NCI-H226 (cell line): ENCODE measurements around the gene C1S.
"Not testable (repeated sequence)": the region's sequence is repeated elsewhere in the genome, so short reads cannot be mapped to it uniquely, and the experiment has no call there.

ENCODE experiments used
- DNase-seq: peaks from one replicate; pipeline ENCODE4 v3.0.0-alpha.2; 2015

C1S gene

DNA sequence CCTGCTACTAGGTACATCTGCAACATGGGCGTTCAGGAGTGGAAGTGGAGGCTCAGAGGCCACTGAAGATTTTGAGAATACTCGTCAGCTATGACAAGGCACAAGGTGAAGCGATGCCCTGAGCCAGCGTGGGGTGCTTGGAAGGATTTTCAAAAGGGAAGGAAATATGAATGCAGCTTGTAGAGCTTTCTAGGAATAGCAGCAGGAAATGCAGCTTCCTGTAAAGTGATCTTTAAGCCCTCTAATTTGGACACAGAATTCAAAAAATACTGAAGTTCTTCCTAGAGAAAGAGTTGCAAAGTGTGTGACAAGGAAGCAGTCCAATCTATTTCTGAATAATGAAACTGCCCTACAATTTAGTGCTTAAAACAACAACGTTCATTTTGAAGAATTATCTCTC is 13.2 kb upstream of the C1S start:
- no peak for DNase-seq

GRCh38 chr12:7049445-7049951 is 11.0 kb upstream of the C1S start:
- DNase-seq = not testable (repeated sequence)

DNA sequence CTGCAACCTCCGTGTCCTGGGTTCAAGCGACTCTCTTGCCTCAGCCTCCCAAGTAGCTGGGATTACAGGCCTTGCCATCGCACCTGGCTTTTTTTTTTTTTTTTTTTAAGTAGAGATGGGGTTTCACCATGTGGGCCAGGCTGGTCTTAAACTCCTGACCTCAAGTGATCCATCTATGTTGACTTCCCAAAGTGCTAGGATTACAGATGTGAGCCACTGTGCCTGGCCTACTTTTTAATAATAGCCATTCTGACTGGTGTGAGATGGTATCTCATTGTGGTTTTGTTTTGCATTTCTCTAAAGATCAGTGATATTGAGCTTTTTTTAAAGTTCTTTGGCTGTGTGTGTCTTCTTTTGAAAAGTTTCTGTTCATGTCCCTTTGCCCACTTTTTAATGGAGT is 10.5 kb upstream of the C1S start:
- not testable (repeated sequence) for DNase-seq

DNA sequence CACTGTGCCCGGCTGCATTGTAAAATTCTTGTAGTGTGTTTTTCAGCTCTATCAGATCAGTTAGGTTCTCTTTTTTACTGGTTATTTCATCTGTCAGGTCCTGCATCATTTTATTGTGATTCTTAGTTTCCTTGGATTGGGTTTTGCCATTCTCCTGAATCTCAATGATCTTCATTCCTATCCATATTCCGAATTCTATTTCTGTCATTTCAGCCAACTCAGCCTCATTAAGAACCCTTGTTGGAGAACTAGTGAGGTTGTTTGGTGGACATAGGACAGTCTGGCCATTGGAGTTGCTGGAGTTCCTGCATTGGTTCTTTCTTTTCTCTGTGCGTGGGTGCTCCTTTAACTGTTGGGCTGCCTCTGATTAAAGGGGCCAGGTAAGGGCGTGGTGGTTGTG is 5.6 kb upstream of the C1S start:
- no peak for DNase-seq

- not testable (repeated sequence) for DNase-seq
Observed at GRCh38 chr12:7055736-7056135, 4.8 kb upstream of the C1S start.

- DNase-seq = no peak
Observed at GRCh38 chr12:7058163-7058845, 2.2 kb upstream of the C1S start.

DNA sequence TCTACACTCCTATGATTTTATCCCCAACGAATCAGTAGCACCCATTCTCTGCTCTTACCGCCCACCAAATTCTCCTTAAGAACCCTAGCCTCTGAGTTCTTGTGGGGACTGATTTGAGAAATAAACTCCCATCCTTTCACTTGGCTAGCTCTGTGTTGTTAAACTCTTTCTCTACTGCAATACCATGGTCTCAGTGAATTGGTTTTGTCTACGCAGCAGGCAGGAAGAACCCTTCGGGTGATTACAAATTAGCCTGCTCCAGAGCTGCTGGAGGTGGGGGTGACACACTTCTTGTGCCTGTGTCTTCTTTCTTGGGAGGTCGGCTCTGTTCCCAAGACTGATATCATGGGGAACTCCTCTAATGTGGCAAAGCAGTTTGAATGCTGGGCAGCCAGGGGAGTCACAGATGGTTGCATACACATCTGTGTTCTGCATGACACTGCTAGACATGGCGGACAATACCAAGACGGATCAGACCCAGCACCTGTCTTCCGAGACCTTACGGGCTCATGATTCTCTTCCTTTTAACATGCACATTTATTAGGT is 1.6 kb upstream of the C1S start:
- no peak for DNase-seq

GRCh38 chr12:7059780-7060179 is 738 bp upstream of the C1S start:
- no peak for DNase-seq

- DNase-seq = no peak
Observed at GRCh38 chr12:7061138-7061537, 620 bp downstream of the C1S start.

DNA sequence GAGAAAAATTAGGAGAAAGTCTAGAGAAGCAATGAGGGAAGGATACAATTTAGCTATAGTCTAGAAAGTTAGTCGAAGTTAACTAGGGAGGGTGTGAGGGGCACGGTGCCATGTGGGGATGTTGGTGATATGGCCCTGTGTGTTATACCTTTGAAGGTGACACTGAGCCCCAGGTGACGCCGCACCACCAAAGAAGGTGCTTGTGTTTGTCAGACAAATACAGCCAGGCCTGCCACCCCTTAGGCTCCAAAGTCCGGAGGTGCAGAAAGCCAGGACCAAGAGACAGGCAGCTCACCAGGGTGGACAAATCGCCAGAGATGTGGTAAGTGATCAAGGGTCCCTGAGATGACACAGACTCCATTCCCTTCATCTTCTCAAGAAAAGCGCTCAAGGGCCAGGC is 1.1 kb downstream of the C1S start:
- no peak for DNase-seq

DNA sequence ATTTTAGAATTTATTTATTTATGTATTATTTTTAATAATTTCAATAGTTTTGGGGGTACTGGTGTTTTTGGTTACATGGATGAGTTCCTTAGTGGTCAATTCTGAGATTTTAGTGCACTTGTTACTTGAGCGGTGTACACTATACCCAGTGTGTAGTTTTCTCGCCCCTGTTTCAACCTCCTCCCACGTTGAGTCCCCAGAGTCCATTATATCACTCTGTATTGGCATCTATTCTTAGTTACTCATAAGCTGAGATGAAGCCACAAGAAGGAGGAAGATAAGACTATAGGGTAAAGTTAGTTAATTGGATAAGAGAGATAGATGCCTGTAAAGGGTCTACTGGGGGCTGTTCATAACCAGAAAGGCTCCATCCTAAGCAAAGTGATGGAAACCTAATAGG is 4.0 kb downstream of the C1S start:
- DNase-seq = no peak

- DNase-seq = no peak
Observed at GRCh38 chr12:7065073-7065623, 4.6 kb downstream of the C1S start.

GRCh38 chr12:7066596-7066995 is 6.1 kb downstream of the C1S start:
- no peak for DNase-seq

DNA sequence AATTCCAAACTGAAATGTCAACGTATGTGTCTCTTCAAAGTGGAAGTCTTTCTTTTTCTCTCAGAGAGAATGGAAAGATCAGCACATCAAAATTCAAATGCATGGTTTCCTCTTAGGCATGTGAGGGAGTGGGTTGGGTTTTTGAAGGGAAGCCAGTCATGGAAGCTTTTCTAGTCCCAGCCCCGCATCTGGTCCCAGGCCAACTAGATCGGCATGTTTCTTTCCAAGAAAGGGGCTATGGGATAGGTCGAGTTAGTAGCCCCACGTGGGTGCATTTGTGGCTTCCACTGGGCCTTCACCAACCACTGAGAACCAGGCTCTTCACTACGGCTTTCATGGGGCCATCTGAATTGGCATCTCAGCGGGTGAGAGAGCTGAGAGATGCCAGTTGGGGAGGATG is 6.6 kb downstream of the C1S start:
- no peak for DNase-seq

DNA sequence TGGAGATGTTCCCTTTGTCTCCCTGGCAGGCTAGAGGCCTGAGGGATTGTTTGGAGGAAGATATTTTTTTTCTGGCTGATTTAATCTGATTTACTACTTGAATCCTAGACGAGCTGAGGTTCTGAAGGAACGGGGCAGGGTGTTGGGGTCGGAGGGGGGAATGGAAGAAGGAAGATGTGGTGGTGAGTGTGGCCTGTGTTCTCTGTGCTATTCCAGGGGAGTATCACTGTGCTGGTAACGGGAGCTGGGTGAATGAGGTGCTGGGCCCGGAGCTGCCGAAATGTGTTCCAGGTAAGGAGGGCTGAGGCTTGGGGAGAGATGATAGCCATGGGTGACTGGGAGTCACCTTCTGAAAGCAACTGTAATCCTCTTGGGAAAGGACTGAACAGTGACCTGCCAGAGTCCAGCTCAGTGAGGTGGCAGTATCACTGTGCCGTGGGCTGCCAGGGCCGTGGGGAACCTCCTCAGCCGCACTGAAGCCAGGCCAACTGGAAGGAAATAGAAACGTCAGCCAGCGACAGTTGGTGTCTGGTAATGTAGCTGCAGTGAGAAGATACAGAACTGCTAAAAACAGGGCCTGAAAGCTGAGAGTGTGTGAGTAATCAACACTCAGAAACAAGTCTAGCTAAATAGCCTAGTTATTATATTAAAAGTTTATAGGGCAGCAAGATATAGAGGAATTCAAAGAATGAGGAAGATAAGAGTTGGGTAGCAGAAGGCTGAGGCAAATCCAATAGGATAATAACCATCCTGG is 7.9 kb downstream of the C1S start:
- peak; percentile 76 for DNase-seq

DNA sequence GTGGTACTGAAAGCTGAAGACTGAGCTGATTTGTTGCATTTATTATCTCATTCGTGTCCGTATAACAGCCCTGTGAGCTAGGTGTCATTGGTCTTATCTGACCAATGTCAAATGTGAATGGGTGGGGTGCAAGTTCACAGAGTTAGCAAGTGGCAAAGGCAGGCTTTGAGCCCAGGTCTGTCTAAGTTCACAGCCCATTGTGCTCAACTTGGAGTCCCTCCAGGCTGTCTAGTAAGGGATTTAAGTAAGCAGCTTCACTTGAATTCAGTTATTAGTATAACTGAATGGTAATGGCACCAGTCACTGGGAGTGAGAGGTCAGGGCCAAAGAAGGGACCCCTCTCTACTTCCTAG is 8.5 kb downstream of the C1S start:
- no peak for DNase-seq

DNA sequence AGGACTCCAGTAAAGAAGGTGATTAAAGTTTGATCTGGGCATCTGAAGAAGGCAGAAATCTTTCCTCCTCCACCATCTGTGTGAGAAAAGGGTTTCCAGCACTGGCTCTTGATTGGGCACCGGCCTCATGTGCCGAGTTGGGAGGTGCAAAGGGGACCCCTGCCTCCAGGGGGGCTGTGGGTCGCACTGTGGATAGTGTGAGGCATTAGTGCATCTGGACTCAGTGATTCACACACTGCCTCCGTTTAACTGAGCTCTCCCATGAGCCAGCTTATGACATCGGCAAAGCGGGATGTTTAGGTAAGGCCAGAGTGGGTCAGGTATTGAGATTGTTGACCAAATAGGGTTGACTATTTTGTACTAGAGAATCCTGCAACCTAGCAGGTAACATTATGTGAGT is 8.9 kb downstream of the C1S start:
- DNase-seq = no peak

DNA sequence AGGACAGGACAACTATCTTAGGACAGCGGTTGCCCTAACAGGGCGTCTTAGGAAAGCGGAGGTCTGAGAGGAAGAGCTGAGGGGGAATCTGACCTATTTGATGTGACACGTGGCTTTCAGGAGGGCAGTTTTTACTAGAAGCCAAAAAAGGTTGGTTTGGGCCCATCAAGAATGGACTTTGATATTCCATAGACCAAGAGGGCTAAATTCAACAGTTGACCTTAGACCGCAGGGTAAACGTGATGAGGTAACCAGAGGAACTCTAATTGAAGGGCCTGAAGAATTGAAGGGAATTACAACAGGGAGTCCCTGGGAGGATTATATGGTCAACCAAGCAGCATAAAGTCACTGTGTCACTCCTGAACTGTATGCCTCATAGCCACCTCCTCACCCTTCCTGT is 11.5 kb downstream of the C1S start:
- DNase-seq = no peak

GRCh38 chr12:7072554-7072953 is 12.0 kb downstream of the C1S start:
- DNase-seq = no peak

DNA sequence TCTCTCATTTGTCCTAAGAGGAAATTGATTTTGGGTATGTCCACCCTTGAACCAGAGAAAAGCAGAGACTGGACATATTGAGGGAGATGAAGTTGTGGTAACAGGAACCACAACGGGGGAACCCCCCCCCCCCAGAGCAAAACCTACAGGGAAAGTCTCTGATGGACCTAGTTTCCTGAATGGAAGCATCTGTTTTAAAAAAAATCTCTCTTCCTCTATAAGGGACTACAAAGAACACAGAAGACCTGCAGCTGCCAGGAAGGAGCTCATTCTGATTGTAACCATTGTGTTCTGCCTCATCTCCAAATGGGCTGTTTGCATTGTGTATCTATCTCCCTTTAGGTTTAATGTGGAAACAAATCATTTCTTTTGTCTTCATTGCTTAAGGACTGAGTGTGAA is 13.4 kb downstream of the C1S start:
- no peak for DNase-seq

GRCh38 chr12:7075518-7075917 is 15.0 kb downstream of the C1S start:
- DNase-seq = no peak

DNA sequence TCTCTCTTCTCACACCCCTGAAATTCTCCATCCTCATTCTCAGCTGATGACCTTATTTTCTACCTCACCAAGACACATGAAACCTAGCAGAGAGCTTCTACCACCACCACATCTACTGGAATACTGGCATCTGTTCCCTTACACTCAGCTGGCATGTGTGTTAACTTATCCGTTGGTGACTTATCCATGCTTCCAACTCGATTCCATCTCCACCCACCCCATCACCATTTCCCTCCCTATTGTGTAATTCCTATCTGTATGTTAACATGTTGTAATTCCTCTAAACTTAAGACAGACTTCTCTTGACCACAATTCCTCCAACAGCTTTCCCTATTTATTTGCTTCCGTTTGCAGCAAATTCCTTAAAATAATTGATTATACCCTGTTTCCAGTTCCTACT is 15.4 kb downstream of the C1S start:
- no peak for DNase-seq

DNA sequence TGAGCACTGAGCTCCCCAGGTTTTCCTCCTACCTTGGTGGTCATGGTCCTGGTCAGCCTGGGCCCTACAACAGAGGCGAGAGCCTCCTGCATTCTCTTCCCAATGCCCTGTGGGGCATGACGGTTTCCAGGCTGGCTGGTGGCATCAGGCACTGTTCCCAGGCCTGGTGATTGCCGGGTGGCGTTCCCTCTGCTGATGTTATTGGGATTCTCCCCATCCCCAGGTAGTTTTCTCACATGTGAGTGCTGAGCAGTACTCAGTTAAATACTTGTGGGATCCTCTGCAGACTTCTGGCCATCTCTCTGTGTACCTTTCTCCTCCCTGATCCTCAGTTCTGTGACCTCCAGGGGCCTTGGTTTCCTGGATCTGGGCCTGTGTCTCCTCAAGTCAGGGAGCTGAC is 16.0 kb downstream of the C1S start:
- DNase-seq = no peak

DNA sequence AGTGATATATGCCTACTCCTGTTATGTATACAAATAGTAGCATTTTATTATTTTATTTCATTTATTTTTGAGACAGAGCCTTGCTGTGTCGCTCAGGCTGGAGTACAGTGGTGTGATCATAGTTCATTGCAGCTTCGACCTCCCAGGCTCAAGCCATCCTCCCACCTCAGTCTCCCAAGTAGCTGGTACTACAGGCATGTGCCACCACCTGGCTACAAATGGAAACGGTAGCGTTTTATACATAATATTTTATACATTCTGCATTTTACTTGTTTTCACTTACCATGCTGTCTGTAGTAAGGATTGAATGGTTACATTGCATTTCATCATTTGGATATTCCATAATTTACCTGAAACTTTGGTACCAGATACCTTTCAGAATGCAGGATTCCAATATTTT is 17.6 kb downstream of the C1S start:
- DNase-seq = no peak
